22Rv1 (cell line): ENCODE measurements around the gene CCDC177.

Source experiments
- H3K27ac ChIP-seq: fragments of 450-650 bp; 2 replicates; pipeline ENCODE4 v1.5.1; 2017
- ZFX ChIP-seq: fragments of 450-650 bp; IDR thresholded peaks from 2 replicates; pipeline ENCODE4 v1.6.1; 2017; ENCODE audit warnings: antibody characterized with exemption, borderline replicate concordance
- TF ChIP-seq, protein P1 (sequence below): fragments of 450-650 bp; IDR thresholded peaks from 2 replicates; pipeline ENCODE4 v1.5.1; 2017; ENCODE audit warnings: mild to moderate bottlenecking

CCDC177 gene

DNA sequence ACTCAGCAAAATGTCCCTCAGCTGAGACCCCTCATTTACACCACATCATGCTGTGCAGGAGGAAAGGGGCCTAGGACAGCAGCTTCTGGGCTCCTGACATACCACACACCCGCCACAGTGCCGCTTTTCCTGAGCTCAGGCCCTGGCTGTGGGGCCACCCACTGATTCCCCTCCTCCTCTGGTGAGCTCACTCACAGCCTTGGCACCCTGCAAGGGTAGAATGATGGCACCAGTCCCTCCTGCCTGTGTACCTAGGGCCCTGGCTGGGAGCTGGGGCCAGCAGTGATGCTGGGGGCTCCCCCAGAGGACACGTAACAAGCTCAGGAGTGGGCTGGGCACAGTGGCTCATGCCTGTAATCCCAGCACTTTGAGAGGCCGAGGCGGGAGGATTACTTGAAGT, 45.7 kb downstream of the CCDC177 start:
- H3K27ac ChIP-seq, result no peak overlapping the region
- TF ChIP-seq, protein P1, sequence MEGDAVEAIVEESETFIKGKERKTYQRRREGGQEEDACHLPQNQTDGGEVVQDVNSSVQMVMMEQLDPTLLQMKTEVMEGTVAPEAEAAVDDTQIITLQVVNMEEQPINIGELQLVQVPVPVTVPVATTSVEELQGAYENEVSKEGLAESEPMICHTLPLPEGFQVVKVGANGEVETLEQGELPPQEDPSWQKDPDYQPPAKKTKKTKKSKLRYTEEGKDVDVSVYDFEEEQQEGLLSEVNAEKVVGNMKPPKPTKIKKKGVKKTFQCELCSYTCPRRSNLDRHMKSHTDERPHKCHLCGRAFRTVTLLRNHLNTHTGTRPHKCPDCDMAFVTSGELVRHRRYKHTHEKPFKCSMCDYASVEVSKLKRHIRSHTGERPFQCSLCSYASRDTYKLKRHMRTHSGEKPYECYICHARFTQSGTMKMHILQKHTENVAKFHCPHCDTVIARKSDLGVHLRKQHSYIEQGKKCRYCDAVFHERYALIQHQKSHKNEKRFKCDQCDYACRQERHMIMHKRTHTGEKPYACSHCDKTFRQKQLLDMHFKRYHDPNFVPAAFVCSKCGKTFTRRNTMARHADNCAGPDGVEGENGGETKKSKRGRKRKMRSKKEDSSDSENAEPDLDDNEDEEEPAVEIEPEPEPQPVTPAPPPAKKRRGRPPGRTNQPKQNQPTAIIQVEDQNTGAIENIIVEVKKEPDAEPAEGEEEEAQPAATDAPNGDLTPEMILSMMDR, result no peak
- no peak for TF ChIP-seq ZFX

DNA sequence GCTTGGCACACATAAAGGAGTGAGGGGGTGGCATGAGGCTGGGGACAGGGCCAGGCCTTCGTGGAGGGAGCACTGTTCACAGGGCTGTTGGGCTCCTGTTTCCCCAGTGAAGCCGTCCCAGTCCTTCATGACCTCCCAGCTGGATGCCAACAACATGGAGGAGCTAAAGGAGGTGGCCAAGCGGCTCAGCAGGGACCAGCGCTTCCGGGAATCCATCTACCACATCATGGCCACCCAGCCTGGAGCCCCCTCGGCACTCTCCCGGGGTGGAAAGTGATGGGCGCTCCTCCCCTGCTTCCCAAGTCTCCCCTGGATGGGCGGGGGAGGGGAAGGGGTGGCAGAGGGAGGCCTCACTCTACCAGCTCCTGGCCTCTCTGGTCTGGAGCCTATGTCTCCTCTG, 46.5 kb downstream of the CCDC177 start:
- H3K27ac ChIP-seq, result no peak overlapping the region
- no peak for TF ChIP-seq ZFX
- TF ChIP-seq, protein P1, result no peak

DNA sequence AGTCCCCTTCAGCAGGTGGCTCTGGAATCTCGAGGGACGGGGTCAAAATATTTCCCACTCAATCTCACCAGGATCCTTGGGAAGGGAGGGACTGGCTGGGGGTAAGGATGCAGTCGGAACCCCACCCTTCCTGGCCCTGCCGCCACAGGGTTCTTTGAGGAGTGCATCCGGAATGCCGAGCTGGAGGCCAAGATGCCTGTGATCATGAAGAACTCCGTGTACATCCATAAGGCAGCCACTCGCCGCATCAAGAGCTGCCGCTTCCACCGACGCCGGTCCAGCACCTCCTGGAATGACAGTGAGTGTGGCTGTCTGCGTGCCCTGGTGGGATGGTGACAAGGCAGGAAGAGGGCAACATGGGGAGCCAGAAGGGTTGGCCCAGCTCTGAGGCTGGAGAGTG, 47.0 kb downstream of the CCDC177 start:
- no peak overlapping the region for H3K27ac ChIP-seq
- TF ChIP-seq, protein P1, result no peak
- TF ChIP-seq ZFX, result no peak

DNA sequence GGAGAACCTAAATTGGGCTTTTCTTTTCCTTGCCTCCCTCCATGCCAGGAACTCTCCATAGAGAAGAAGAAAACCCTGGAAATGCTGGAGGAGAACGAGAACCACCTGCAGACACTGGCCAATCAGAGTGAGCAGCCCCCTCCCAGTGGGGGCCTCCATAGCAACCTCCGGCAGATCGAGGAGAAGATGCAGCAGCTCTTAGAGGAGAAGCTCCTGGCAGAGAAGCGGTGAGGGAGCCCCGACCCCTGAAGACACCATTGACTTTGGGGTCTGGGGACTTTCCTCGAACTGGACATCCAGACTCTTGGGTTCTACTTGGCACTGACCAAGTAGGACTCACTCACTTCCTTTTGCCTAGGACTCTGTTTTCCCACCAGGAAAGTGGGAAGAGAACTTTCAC, 48.8 kb downstream of the CCDC177 start:
- no peak overlapping the region for H3K27ac ChIP-seq
- TF ChIP-seq, protein P1, result no peak
- no peak for TF ChIP-seq ZFX

DNA sequence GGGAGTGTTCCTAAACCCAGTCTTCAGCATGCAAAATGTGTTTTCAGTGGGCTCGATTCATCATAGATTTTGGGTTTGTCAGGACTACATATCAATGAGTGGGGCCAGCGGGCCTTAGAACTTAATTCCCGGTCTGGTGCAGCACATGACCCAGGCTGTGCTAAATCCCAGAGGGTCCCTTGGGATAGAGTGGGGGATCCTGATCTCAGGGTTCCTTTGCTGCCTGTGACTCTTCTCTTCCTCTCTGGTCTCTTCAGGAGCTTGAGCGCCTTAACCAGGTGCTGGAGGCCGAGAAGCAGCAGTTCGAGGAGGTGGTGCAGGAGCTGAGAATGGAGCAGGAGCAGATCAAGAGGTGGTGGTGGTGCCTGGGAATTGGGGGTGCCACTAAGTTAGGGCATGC, 52.6 kb downstream of the CCDC177 start:
- TF ChIP-seq ZFX, result no peak
- TF ChIP-seq, protein P1, result no peak
- H3K27ac ChIP-seq, result no peak overlapping the region
